ENCODE measurements around the gene MATCAP1. TPM values are rescaled to one million over a fixed set of nuclear protein-coding genes. Genes with fewer than 3 reads are reported as not detected.

Gene MATCAP1
- total RNA-seq, 1 experiment from 2014 or later: 40.8 TPM

DNA sequence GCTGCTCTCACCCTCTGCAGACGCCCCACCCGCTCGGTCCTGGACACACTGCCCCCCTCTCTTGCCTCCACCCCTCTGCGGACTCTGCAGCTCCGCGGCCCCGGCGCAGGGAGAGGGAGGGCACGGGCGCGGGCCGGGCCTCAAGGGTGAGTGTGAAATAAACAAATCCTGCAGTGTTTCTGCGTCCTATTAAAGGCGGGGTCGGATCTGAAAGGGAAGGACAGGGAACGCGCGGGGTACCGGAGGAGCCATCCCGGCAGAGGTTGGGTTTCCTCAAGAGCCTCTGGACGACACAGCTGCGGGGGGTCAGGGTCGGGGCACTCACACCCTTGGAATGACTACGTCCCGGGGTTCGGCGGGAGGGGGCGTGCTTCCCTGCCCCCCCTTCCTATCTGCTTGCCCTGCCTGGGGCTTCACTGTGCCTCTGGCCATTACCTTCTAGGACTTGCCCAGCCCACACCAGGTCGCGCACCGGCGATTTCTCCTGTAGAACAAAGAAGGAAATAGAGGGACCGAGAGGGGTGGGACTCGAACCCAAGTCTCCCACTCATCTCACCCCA, 19.7 kb downstream of the MATCAP1 start:
- peaks cover 2% of the 10 kb centered on the region; the same call in 1 of the 2 replicates for H3K36me3 Mint-ChIP-seq
- DNase-seq (ENCODE audit: low spot score) (no peak), ATAC-seq (no peak)
- H3K4me3 Mint-ChIP-seq: peak overlapping the region; percentile 58
- ChIA-PET POLR2A (no interaction called here), CTCF (interaction anchor here (0.9 to 15.6 kb wide), 9 partner anchors 6 to 203 kb away, joined by 3 to 386 read pairs (median 9); partner anchors contain the start of genes B3GNT9, CES3, FBXL8 and HSF4)
- no peak overlapping the region for H3K27ac Mint-ChIP-seq
- TF ChIP-seq PREB (CRISPR knock-in tag; IDR thresholded peaks at IDR 0.05; ENCODE audit: borderline replicate concordance): no peak
- TF ChIP-seq ZNF532 (CRISPR knock-in tag; IDR thresholded peaks at IDR 0.05; ENCODE audit: borderline replicate concordance): no peak
- TF ChIP-seq, protein P1, sequence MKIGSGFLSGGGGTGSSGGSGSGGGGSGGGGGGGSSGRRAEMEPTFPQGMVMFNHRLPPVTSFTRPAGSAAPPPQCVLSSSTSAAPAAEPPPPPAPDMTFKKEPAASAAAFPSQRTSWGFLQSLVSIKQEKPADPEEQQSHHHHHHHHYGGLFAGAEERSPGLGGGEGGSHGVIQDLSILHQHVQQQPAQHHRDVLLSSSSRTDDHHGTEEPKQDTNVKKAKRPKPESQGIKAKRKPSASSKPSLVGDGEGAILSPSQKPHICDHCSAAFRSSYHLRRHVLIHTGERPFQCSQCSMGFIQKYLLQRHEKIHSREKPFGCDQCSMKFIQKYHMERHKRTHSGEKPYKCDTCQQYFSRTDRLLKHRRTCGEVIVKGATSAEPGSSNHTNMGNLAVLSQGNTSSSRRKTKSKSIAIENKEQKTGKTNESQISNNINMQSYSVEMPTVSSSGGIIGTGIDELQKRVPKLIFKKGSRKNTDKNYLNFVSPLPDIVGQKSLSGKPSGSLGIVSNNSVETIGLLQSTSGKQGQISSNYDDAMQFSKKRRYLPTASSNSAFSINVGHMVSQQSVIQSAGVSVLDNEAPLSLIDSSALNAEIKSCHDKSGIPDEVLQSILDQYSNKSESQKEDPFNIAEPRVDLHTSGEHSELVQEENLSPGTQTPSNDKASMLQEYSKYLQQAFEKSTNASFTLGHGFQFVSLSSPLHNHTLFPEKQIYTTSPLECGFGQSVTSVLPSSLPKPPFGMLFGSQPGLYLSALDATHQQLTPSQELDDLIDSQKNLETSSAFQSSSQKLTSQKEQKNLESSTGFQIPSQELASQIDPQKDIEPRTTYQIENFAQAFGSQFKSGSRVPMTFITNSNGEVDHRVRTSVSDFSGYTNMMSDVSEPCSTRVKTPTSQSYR (CRISPR knock-in tag; IDR thresholded peaks at IDR 0.05): no peak
- no peak for TF ChIP-seq ELF4 (CRISPR knock-in tag; IDR thresholded peaks at IDR 0.05; ENCODE audit: low read depth)
- TF ChIP-seq EMX1 (CRISPR knock-in tag; IDR thresholded peaks at IDR 0.05): no peak
- no peak for TF ChIP-seq ZNF671 (CRISPR knock-in tag; IDR thresholded peaks at IDR 0.05)
- 0 out of 2 replicates have a peak, but pooled peaks have one; percentile 8 for TF ChIP-seq ESRRA (CRISPR knock-in tag; IDR thresholded peaks at IDR 0.05; ENCODE audit: borderline replicate concordance)
- no peak for TF ChIP-seq ZSCAN18 (CRISPR knock-in tag; IDR thresholded peaks at IDR 0.05)
- H3K4me1 Mint-ChIP-seq: peaks cover 42% of the 10 kb centered on the region
- peaks cover 99% of the 10 kb centered on the region for H3K27me3 Mint-ChIP-seq (ENCODE audit: low read depth)
- no peaks in the 10 kb centered on the region for H3K9me3 Mint-ChIP-seq

- H3K27me3 Mint-ChIP-seq (ENCODE audit: low read depth): peaks cover 99% of the 10 kb centered on the region
- peaks cover 42% of the 10 kb centered on the region for H3K4me1 Mint-ChIP-seq
- ChIA-PET CTCF (interaction anchor here (0.9 to 15.6 kb wide), 10 partner anchors 6 to 202 kb away, joined by 3 to 386 read pairs (median 11); partner anchors contain the start of genes B3GNT9, CES3, ELMO3 and FBXL8), POLR2A (interaction anchor here (0.8 kb wide), 1 partner anchor 11 kb away, joined by 3 read pairs; no protein-coding TSS in a partner anchor)
- H3K27ac Mint-ChIP-seq: no peak overlapping the region
- peak overlapping the region; percentile 58 for H3K4me3 Mint-ChIP-seq
- H3K9me3 Mint-ChIP-seq: no peaks in the 10 kb centered on the region
- peaks cover 2% of the 10 kb centered on the region; the same call in 1 of the 2 replicates for H3K36me3 Mint-ChIP-seq
- peak; percentile 5 for ATAC-seq
- DNase-seq (ENCODE audit: low spot score): peak; percentile 56
- TF ChIP-seq, protein P2, sequence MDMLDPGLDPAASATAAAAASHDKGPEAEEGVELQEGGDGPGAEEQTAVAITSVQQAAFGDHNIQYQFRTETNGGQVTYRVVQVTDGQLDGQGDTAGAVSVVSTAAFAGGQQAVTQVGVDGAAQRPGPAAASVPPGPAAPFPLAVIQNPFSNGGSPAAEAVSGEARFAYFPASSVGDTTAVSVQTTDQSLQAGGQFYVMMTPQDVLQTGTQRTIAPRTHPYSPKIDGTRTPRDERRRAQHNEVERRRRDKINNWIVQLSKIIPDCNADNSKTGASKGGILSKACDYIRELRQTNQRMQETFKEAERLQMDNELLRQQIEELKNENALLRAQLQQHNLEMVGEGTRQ (CRISPR knock-in tag; IDR thresholded peaks at IDR 0.05): no peak
- TF ChIP-seq FOXJ3 (CRISPR knock-in tag; IDR thresholded peaks at IDR 0.05; ENCODE audit: borderline replicate concordance) (no peak), PREB (CRISPR knock-in tag; IDR thresholded peaks at IDR 0.05; ENCODE audit: borderline replicate concordance) (no peak), SP1 (CRISPR knock-in tag; conservative IDR thresholded peaks at IDR 0.05) (peak; percentile 60), FOXK1 (CRISPR knock-in tag; IDR thresholded peaks at IDR 0.05) (peak; percentile 16; the same call in 1 of the 2 replicates)
- TF ChIP-seq, protein P3, sequence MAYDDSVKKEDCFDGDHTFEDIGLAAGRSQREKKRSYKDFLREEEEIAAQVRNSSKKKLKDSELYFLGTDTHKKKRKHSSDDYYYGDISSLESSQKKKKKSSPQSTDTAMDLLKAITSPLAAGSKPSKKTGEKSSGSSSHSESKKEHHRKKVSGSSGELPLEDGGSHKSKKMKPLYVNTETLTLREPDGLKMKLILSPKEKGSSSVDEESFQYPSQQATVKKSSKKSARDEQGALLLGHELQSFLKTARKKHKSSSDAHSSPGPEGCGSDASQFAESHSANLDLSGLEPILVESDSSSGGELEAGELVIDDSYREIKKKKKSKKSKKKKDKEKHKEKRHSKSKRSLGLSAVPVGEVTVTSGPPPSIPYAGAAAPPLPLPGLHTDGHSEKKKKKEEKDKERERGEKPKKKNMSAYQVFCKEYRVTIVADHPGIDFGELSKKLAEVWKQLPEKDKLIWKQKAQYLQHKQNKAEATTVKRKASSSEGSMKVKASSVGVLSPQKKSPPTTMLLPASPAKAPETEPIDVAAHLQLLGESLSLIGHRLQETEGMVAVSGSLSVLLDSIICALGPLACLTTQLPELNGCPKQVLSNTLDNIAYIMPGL (CRISPR knock-in tag; IDR thresholded peaks at IDR 0.05): peak; percentile 60; the same call in 1 of the 2 replicates
- TF ChIP-seq, protein P4, sequence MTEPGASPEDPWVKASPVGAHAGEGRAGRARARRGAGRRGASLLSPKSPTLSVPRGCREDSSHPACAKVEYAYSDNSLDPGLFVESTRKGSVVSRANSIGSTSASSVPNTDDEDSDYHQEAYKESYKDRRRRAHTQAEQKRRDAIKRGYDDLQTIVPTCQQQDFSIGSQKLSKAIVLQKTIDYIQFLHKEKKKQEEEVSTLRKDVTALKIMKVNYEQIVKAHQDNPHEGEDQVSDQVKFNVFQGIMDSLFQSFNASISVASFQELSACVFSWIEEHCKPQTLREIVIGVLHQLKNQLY (CRISPR knock-in tag; IDR thresholded peaks at IDR 0.05): no peak
- TF ChIP-seq, protein P5, sequence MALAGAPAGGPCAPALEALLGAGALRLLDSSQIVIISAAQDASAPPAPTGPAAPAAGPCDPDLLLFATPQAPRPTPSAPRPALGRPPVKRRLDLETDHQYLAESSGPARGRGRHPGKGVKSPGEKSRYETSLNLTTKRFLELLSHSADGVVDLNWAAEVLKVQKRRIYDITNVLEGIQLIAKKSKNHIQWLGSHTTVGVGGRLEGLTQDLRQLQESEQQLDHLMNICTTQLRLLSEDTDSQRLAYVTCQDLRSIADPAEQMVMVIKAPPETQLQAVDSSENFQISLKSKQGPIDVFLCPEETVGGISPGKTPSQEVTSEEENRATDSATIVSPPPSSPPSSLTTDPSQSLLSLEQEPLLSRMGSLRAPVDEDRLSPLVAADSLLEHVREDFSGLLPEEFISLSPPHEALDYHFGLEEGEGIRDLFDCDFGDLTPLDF (CRISPR knock-in tag; IDR thresholded peaks at IDR 0.05): peak; percentile 71
Measured at GRCh38 chr16:67163164-67163998, 20.4 kb downstream of the MATCAP1 start.

Measured in WTC11 (cell line).